NT2/D1 (cell line): ENCODE data around the gene TACSTD2.

Experiments used
- SUZ12 ChIP-seq: IDR thresholded peaks from 2 replicates; pipeline ENCODE4 v1.6.1; 2011; ENCODE audit not compliant: insufficient read length, insufficient read depth; ENCODE audit errors: extremely low read depth
- YY1 ChIP-seq: IDR thresholded peaks from 2 replicates; pipeline ENCODE4 v1.6.1; 2011; ENCODE audit not compliant: insufficient read length, insufficient read depth
- ZNF274 ChIP-seq: IDR thresholded peaks from 2 replicates; pipeline ENCODE4 v1.6.1; 2011; ENCODE audit warnings: mild to moderate bottlenecking, low read depth, low read length

- TF ChIP-seq YY1 (no peak), ZNF274 (no peak), SUZ12 (no peak)
Measured at GRCh38 chr1:58622571-58622970, 45.5 kb upstream of the TACSTD2 start.
